Activated CD4-positive, alpha-beta T cell treated with anti-CD3 and anti-CD28 coated beads, Interleukin-2, amount 10 ng/mL, durations not matched to agents 24 days and 14 days (primary cell): ENCODE data around the gene LBHD2. TPM values are rescaled to one million over a fixed set of nuclear protein-coding genes. Genes with fewer than 3 reads are reported as not detected.

Experiments
- DNase-seq: peaks from one replicate; pipeline ENCODE4 v3.0.0; 2022
- H3K27ac Mint-ChIP-seq: one replicate; pipeline ENCODE4 v1.8.0; 2022; ENCODE audit warnings: mild to moderate bottlenecking, mixed read lengths
- H3K27me3 Mint-ChIP-seq: one replicate; pipeline ENCODE4 v1.8.0; 2022; ENCODE audit warnings: mixed read lengths
- H3K36me3 Mint-ChIP-seq: one replicate; pipeline ENCODE4 v1.8.0; 2022; ENCODE audit warnings: low read depth, mild to moderate bottlenecking, mixed read lengths
- H3K4me1 Mint-ChIP-seq: one replicate; pipeline ENCODE4 v1.8.0; 2021; ENCODE audit warnings: mixed read lengths
- H3K4me3 Mint-ChIP-seq: one replicate; pipeline ENCODE4 v1.8.0; 2022; ENCODE audit warnings: mild to moderate bottlenecking, moderate library complexity, mixed read lengths
- H3K9me3 Mint-ChIP-seq: one replicate; pipeline ENCODE4 v1.8.0; 2021; ENCODE audit warnings: mixed read lengths
- intact Hi-C: fragments of 100-400 bp; cut with micrococcal nuclease; formaldehyde crosslinking; loops from one replicate; pipeline ENCODE4 v1.15.1; 2023
- total RNA-seq: library from RNA; stranded (reverse); gene quantifications from 2 replicates; pipeline ENCODE4 v1.2.3, GENCODE V29; 2022

LBHD2 gene
- total RNA-seq, 1 donor from 2014 or later: not detected

GRCh38 chr14:103121121-103121845 lies 37.3 kb downstream of the LBHD2 start:
- peaks cover 2% of the 10 kb centered on the region for H3K4me1 Mint-ChIP-seq
- no peak overlapping the region for H3K4me3 Mint-ChIP-seq
- H3K9me3 Mint-ChIP-seq: no peaks in the 10 kb centered on the region
- H3K27me3 Mint-ChIP-seq: peaks cover 26% of the 10 kb centered on the region
- no peak for DNase-seq
- no peak overlapping the region for H3K27ac Mint-ChIP-seq
- intact Hi-C loops: no loop called here
- no peaks in the 10 kb centered on the region for H3K36me3 Mint-ChIP-seq

GRCh38 chr14:103121846-103122584 lies 38.0 kb downstream of the LBHD2 start:
- H3K4me3 Mint-ChIP-seq: no peak overlapping the region
- intact Hi-C loops: no loop called here
- peaks cover 26% of the 10 kb centered on the region for H3K27me3 Mint-ChIP-seq
- H3K4me1 Mint-ChIP-seq: peaks cover 2% of the 10 kb centered on the region
- H3K36me3 Mint-ChIP-seq: no peaks in the 10 kb centered on the region
- H3K9me3 Mint-ChIP-seq: no peaks in the 10 kb centered on the region
- no peak overlapping the region for H3K27ac Mint-ChIP-seq
- no peak for DNase-seq

GRCh38 chr14:103122585-103122946 lies 38.6 kb downstream of the LBHD2 start:
- Mint-ChIP-seq H3K4me3 (no peak overlapping the region), H3K9me3 (no peaks in the 10 kb centered on the region), H3K27ac (no peak overlapping the region)

GRCh38 chr14:103122947-103123633 lies 39.1 kb downstream of the LBHD2 start, which contains the start of gene TNFAIP2:
Gene TNFAIP2, plus strand, starts transcription at chr14:103123461. Its CDS starts 2,997 bp downstream, at chr14:103126458.
- H3K9me3 Mint-ChIP-seq: no peaks in the 10 kb centered on the region
- H3K36me3 Mint-ChIP-seq: no peaks in the 10 kb centered on the region
- no peak within 1 kb of the TSS for H3K27ac Mint-ChIP-seq
- peaks cover 26% of the 10 kb centered on the region for H3K27me3 Mint-ChIP-seq
- H3K4me3 Mint-ChIP-seq: peak within 1 kb of the TSS; percentile 28
- intact Hi-C loops: no loop called here
- H3K4me1 Mint-ChIP-seq: peaks cover 2% of the 10 kb centered on the region
- no peak for DNase-seq

More at GRCh38 chr14:103122585-103122946, 38.6 kb downstream of the LBHD2 start:
- intact Hi-C loops: no loop called here
- Mint-ChIP-seq H3K4me1 (peaks cover 2% of the 10 kb centered on the region), H3K36me3 (no peaks in the 10 kb centered on the region), H3K27me3 (peaks cover 26% of the 10 kb centered on the region)
- DNase-seq: no peak

GRCh38 chr14:103123634-103124500 lies 39.9 kb downstream of the LBHD2 start:
- Mint-ChIP-seq H3K9me3 (no peaks in the 10 kb centered on the region), H3K27ac (no peak overlapping the region), H3K4me1 (peaks cover 2% of the 10 kb centered on the region), H3K4me3 (peak overlapping the region; percentile 28), H3K36me3 (no peaks in the 10 kb centered on the region), H3K27me3 (peaks cover 26% of the 10 kb centered on the region)
- no peak for DNase-seq
- intact Hi-C loops: no loop called here

GRCh38 chr14:103124501-103125001 lies 40.5 kb downstream of the LBHD2 start:
- no peak overlapping the region for H3K27ac Mint-ChIP-seq
- intact Hi-C loops: no loop called here
- no peak for DNase-seq
- no peaks in the 10 kb centered on the region for H3K36me3 Mint-ChIP-seq
- peaks cover 2% of the 10 kb centered on the region for H3K4me1 Mint-ChIP-seq
- no peak overlapping the region for H3K4me3 Mint-ChIP-seq
- H3K9me3 Mint-ChIP-seq: no peaks in the 10 kb centered on the region
- peaks cover 26% of the 10 kb centered on the region for H3K27me3 Mint-ChIP-seq

GRCh38 chr14:103125098-103126070 lies 41.4 kb downstream of the LBHD2 start:
- H3K27ac Mint-ChIP-seq: no peak overlapping the region
- H3K4me1 Mint-ChIP-seq: peaks cover 2% of the 10 kb centered on the region
- peaks cover 20% of the 10 kb centered on the region for H3K27me3 Mint-ChIP-seq
- no peak for DNase-seq
- no peak overlapping the region for H3K4me3 Mint-ChIP-seq
- H3K36me3 Mint-ChIP-seq: no peaks in the 10 kb centered on the region
- no peaks in the 10 kb centered on the region for H3K9me3 Mint-ChIP-seq
- intact Hi-C loops: no loop called here

- no peak for DNase-seq
- H3K36me3 Mint-ChIP-seq: no peaks in the 10 kb centered on the region
- H3K9me3 Mint-ChIP-seq: no peaks in the 10 kb centered on the region
- no peak overlapping the region for H3K4me3 Mint-ChIP-seq
- H3K27ac Mint-ChIP-seq: no peak overlapping the region
- H3K27me3 Mint-ChIP-seq: peaks cover 15% of the 10 kb centered on the region
- intact Hi-C loops: no loop called here
- peaks cover 2% of the 10 kb centered on the region for H3K4me1 Mint-ChIP-seq
These were observed 42.3 kb downstream of the LBHD2 start for GRCh38 chr14:103126088-103126872.

- no peak for DNase-seq
- H3K27ac Mint-ChIP-seq: no peak overlapping the region
- intact Hi-C loops: no loop called here
- H3K36me3 Mint-ChIP-seq: no peaks in the 10 kb centered on the region
- H3K9me3 Mint-ChIP-seq: no peaks in the 10 kb centered on the region
- no peak overlapping the region for H3K4me3 Mint-ChIP-seq
- peaks cover 11% of the 10 kb centered on the region for H3K27me3 Mint-ChIP-seq
- H3K4me1 Mint-ChIP-seq: no peaks in the 10 kb centered on the region
These were observed 42.9 kb downstream of the LBHD2 start for GRCh38 chr14:103126873-103127304.

- Mint-ChIP-seq H3K27me3 (peaks cover 6% of the 10 kb centered on the region), H3K4me1 (no peaks in the 10 kb centered on the region), H3K27ac (no peak overlapping the region), H3K36me3 (no peaks in the 10 kb centered on the region), H3K9me3 (no peaks in the 10 kb centered on the region), H3K4me3 (no peak overlapping the region)
- intact Hi-C loops: no loop called here
- DNase-seq: no peak
These were observed 43.3 kb downstream of the LBHD2 start for GRCh38 chr14:103127356-103127755.

- H3K36me3 Mint-ChIP-seq: no peaks in the 10 kb centered on the region
- H3K9me3 Mint-ChIP-seq: no peaks in the 10 kb centered on the region
- H3K4me1 Mint-ChIP-seq: no peaks in the 10 kb centered on the region
- peaks cover 5% of the 10 kb centered on the region for H3K27me3 Mint-ChIP-seq
- no peak overlapping the region for H3K27ac Mint-ChIP-seq
- DNase-seq: no peak
- intact Hi-C loops: no loop called here
- no peak overlapping the region for H3K4me3 Mint-ChIP-seq
These were observed 44.0 kb downstream of the LBHD2 start for GRCh38 chr14:103127861-103128598.
